MM.1S (cell line): Measurements from ENCODE around the gene DHRSX.
"Not testable (repeated sequence)": the region's sequence is repeated elsewhere in the genome, so short reads cannot be mapped to it uniquely, and the experiment has no call there.

ENCODE experiments used
- CTCF ChIP-seq: fragments of 300-600 bp; sonication (generic); IDR thresholded peaks from 2 replicates; pipeline ENCODE4 v1.5.1; 2016; ENCODE audit warnings: antibody characterized with exemption, low read length, mixed read lengths
- EZH2phosphoT487 ChIP-seq: fragments of 300-600 bp; sonication (generic); IDR thresholded peaks from 2 replicates; pipeline ENCODE4 v1.6.1; 2018; ENCODE audit warnings: antibody characterized with exemption, low read length

- not testable (repeated sequence) for TF ChIP-seq EZH2phosphoT487, CTCF
These were observed 260.0 kb downstream of the DHRSX start for GRCh38 chrX:2240761-2241160.
